ENCODE measurements around the gene TENM4. TPM values are rescaled to one million over a fixed set of nuclear protein-coding genes. Genes with fewer than 3 reads are reported as not detected.

The TENM4 gene
- total and polyA plus RNA-seq, 11 donors: 0.08 to 6.4 (median 1.0) TPM

DNA sequence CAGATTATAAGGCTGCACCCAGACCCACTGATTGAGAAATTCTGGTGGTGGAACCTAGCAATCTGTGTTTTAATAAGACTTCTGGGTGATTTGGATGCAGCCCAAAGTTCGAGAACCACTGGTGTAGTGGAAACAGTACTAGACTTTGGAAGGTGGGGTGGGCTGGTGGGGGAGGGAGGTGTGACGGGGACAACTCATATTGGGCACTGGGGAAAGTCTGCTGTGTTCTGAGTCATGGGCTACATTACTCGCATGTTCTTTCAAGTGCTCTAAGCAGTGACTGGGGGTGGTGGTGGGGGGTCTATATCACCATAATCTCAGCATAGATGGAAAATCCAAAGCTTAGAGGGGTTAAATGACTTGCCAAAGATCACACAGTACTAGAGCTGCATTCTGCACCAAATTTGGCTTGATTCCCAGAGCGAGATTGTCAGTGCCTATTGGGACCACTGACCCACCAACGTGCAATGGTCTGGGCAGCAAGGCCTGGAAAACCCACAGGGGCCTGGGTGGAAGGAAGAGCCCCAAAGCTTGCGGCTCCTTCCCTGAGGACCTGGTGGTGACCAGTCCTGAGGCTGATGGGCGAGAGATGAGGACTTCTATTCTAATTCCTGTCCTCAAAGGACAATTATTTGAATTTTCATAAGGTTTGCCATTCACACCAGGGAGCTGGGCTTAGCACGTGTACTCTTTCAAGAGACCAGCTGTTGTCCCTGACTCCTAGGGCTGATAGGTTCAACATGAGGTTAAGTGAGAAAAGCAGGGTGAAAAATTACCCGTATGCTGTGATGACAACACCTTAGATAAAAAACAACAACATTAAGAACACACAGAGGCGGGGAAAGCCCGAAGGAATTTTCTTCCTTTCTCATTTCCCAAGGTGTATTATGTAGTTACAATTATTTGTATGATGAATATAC is 788.6 kb downstream of the TENM4 start:
- ATAC-seq (no peak), DNase-seq (no peak)
- H3K9me3 ChIP-seq: no peaks in the 10 kb centered on the region
- intact Hi-C loops (cut with DNase I): no loop called here
- no peak overlapping the region for H3K4me3 ChIP-seq
- no peak for TF ChIP-seq POLR2A (IDR thresholded peaks at IDR 0.05)
- TF ChIP-seq, protein P1, sequence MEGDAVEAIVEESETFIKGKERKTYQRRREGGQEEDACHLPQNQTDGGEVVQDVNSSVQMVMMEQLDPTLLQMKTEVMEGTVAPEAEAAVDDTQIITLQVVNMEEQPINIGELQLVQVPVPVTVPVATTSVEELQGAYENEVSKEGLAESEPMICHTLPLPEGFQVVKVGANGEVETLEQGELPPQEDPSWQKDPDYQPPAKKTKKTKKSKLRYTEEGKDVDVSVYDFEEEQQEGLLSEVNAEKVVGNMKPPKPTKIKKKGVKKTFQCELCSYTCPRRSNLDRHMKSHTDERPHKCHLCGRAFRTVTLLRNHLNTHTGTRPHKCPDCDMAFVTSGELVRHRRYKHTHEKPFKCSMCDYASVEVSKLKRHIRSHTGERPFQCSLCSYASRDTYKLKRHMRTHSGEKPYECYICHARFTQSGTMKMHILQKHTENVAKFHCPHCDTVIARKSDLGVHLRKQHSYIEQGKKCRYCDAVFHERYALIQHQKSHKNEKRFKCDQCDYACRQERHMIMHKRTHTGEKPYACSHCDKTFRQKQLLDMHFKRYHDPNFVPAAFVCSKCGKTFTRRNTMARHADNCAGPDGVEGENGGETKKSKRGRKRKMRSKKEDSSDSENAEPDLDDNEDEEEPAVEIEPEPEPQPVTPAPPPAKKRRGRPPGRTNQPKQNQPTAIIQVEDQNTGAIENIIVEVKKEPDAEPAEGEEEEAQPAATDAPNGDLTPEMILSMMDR (IDR thresholded peaks at IDR 0.05): no peak
- H3K27ac ChIP-seq: no peak overlapping the region
- H3K36me3 ChIP-seq: no peaks in the 10 kb centered on the region
- H3K4me1 ChIP-seq: no peaks in the 10 kb centered on the region
- peaks cover 0 to 4% (median 0%) of the 10 kb centered on the region in 9 donors for H3K27me3 ChIP-seq
- WGBS, 4 donors: 74 to 83% (median 78%) methylated on average over 11 of the region's 11 CpGs

DNA sequence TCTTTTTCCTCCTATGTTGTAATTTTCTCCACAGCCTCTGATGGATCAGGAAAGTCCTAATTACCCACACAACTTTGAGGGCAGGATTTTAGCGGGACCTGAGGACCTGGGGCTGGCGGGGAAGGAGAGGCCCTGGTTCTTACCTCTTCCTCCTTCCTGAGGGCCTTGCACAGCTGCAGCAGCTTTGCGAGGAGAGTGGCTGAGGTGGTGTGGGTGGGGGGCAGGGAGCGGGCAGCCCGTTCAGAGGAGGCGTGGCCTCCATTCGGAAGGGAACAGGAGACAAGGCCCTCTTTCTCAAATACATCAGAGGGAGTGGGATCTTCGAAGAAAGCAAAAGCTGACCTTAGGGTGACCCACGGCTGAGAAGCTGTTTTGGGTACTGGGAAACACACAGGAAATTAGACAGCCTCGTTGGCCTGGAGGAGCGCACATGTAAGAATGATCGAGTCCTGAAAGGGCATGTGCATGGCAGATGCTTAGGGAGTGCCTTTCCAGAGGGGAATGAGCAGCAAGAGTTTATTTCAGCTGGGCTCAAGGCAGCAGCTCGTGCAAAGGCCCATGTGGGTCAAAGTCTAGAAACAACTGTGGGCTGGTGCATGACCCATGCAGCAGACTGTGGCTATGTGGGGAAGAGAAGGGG is 789.6 kb downstream of the TENM4 start:
- ATAC-seq (no peak), DNase-seq (no peak)
- Histone ChIP-seq H3K36me3 (no peaks in the 10 kb centered on the region), H3K27me3 (peaks cover 0 to 9% (median 0%) of the 10 kb centered on the region in 9 donors), H3K4me3 (no peak overlapping the region), H3K4me1 (no peaks in the 10 kb centered on the region), H3K27ac (no peak overlapping the region), H3K9me3 (no peaks in the 10 kb centered on the region)
- WGBS, 4 donors: 65 to 74% (median 71%) methylated on average over 13 of the region's 13 CpGs
- no peak for TF ChIP-seq POLR2A (IDR thresholded peaks at IDR 0.05)
- TF ChIP-seq, protein P1 (IDR thresholded peaks at IDR 0.05): no peak
- intact Hi-C loops (cut with DNase I): no loop called here

DNA sequence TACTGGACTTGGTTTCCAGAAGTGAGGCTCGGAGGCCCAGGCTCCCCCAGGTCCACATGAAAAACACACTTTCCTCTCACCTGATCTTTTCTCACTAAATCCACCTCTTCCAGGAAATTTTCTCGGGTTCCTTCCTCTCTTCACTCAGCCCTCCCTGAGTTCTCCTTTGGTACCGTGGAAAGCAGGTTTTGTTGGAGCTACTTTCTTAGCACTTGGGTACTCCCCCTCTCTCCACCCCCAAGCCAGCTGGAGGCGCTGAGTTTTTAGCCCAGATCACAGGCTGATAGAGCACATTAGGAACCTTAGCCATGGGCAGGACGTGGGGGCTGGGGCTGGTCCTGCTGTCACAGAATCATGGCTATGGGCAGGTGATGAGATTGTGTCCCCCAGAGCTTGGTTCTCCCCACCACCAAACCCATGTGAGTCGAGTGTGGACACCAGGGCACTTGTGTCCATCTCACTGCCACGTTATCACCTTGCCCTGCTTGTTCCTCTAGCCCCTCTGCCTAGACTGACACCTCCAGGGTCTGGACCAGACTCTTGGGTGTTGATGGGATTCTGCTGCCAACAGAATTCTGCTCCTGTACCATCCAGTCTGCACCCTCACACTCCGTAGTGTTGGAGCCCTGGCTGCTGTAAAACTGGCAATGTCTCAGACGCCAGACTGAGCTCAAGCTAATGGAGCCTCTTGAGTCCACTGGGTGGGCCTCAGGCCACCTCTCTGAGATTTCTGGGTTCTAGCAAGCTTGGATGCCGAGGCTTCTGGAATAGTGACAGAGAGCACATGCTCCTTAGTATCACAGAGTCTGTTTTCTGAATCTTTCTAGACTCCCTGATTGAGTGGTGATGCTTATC is 791.2 kb downstream of the TENM4 start:
- ATAC-seq: no peak
- Histone ChIP-seq H3K4me1 (no peaks in the 10 kb centered on the region), H3K27ac (no peak overlapping the region), H3K27me3 (peaks cover 0 to 10% (median 0%) of the 10 kb centered on the region in 9 donors), H3K36me3 (no peaks in the 10 kb centered on the region), H3K4me3 (no peak overlapping the region), H3K9me3 (no peaks in the 10 kb centered on the region)
- no peak for DNase-seq
- 75 to 83% (median 79%) methylated on average over 8 to 10 of the region's 10 CpGs for WGBS, 4 donors
- intact Hi-C loops (cut with DNase I): loop anchor here (5.0 to 10.0 kb wide), 13 partner anchors 63 to 845 kb away; no protein-coding TSS in a partner anchor
- TF ChIP-seq POLR2A (IDR thresholded peaks at IDR 0.05): no peak
- TF ChIP-seq, protein P1 (IDR thresholded peaks at IDR 0.05): no peak

Data from heart left ventricle (tissue), 16 donors.